K562 (cell line): ENCODE measurements around the gene DUS1L. TPM values are rescaled to one million over a fixed set of nuclear protein-coding genes. Genes with fewer than 3 reads are reported as not detected.

Source experiments
- ATAC-seq: fragments of 200-7000 bp; cut with Tn5 transposase; 3 replicates; pipeline ENCODE4 v1.9.1; 2020; ENCODE audit warnings: moderate library complexity
- BruUV-seq: library from RNA; stranded (reverse); fragments of 400-500 nt; replicated peaks from 2 replicates; lab custom pipeline; 2021; lab: Mats Ljungman, UMichigan
- CTCF ChIA-PET: fragments of 300-600 bp; formaldehyde crosslinking; extraction: SDS; loops from one replicate; lab custom pipeline; 2021; ENCODE audit warnings: low intra/inter-chr PET ratio; lab: Yijun Ruan, JAX
- POLR2A ChIA-PET: fragments of 300-600, 350-650 bp; sonication (Branson Sonifier 250); formaldehyde crosslinking; extraction: SDS; loops from one replicate; lab custom pipeline; 2021; ENCODE audit warnings: antibody characterized with exemption, inconsistent platforms; lab: Yijun Ruan, JAX
- DNase-seq, 4 experiments: peaks; one replicate each; pipeline versions ENCODE4 v3.0.0 to v3.0.0-alpha.2; 2011 to 2018; ENCODE audit warnings: low spot score in 3 of 4, mixed read lengths in 3 of 4; ENCODE audit errors: extremely low read depth in 1 of 4
- FAIRE-seq: peaks from 2 replicates; lab custom pipeline; 2011; peaks lifted over from hg19 to GRCh38; lab: Jason Lieb, UNC
- H2AFZ ChIP-seq: 2 replicates; pipeline ENCODE4 v1.6.0; 2011; ENCODE audit warnings: low read depth, low read length, control low read depth, inconsistent platforms
- H3K27ac ChIP-seq: fragments of 200-600 bp; 3 replicates; pipeline ENCODE4 v1.8.0; 2011; ENCODE audit warnings: low read depth, mild to moderate bottlenecking, control low read depth, inconsistent platforms, low read length, moderate library complexity, mixed read lengths; ENCODE audit errors: extremely low read depth
- H3K27me3 ChIP-seq, 2 experiments: fragments of 300-600 bp in 1 of 2; 2 replicates in 1 of 2; 3 replicates in 1 of 2; pipeline versions ENCODE4 v1.6.0 to v1.8.0; 2011; ENCODE audit warnings: inconsistent platforms in 2 of 2, low read length in 2 of 2, mild to moderate bottlenecking in 1 of 2, mixed read lengths in 1 of 2, moderate library complexity in 1 of 2; ENCODE audit not compliant: control insufficient read depth in 2 of 2, insufficient read depth in 2 of 2
- H3K36me3 ChIP-seq: fragments of 300-600 bp; 3 replicates; pipeline ENCODE4 v1.8.0; 2011; ENCODE audit warnings: mild to moderate bottlenecking, low read length, inconsistent platforms; ENCODE audit not compliant: control insufficient read depth, insufficient read depth
- H3K4me1 ChIP-seq, 2 experiments: fragments of 200-600 bp in 1 of 2; replicated peaks in 1 of 2; 2 replicates in 1 of 2; 3 replicates in 1 of 2; pipeline versions ENCODE4 v1.5.1 to v1.8.0; 2011; ENCODE audit warnings: inconsistent platforms in 2 of 2, low read length in 2 of 2, mild to moderate bottlenecking in 1 of 2, mixed read lengths in 1 of 2, moderate library complexity in 1 of 2; ENCODE audit not compliant: control insufficient read depth in 2 of 2, insufficient read depth in 2 of 2
- H3K4me2 ChIP-seq: 2 replicates; pipeline ENCODE4 v1.6.1; 2011; ENCODE audit warnings: low read length, control low read depth, inconsistent platforms, mixed read lengths; ENCODE audit not compliant: insufficient read depth
- H3K4me3 ChIP-seq: fragments of 200-600 bp; sonication (generic), shearing (Covaris generic); 2 replicates; pipeline ENCODE4 v1.5.1; 2016; ENCODE audit warnings: control low read depth, inconsistent platforms
- H3K79me2 ChIP-seq: fragments of 200-600 bp; 3 replicates; pipeline ENCODE4 v1.8.0; 2011; ENCODE audit warnings: low read length, inconsistent platforms; ENCODE audit not compliant: control insufficient read depth, insufficient read depth
- H3K9ac ChIP-seq, 2 experiments: 2 replicates each; pipeline versions ENCODE4 v1.6.0 to v1.6.1; 2011; ENCODE audit warnings: low read depth in 2 of 2, low read length in 2 of 2, control low read depth in 1 of 2, inconsistent platforms in 1 of 2, mild to moderate bottlenecking in 1 of 2, mixed read lengths in 1 of 2; ENCODE audit not compliant: insufficient read depth in 1 of 2
- H3K9me1 ChIP-seq: one replicate; pipeline ENCODE4 v1.6.0; 2011; ENCODE audit warnings: inconsistent platforms, mild to moderate bottlenecking, low read length, moderate library complexity; ENCODE audit not compliant: control insufficient read depth, insufficient read depth
- H3K9me3 ChIP-seq: replicated peaks from 2 replicates; pipeline ENCODE4 v1.5.1; 2011; ENCODE audit warnings: low read depth, low read length, inconsistent platforms; ENCODE audit not compliant: control insufficient read depth, insufficient read depth
- H4K20me1 ChIP-seq: replicated peaks from 2 replicates; pipeline ENCODE4 v1.6.1; 2011; ENCODE audit warnings: low read length, inconsistent platforms, mixed read lengths; ENCODE audit not compliant: control insufficient read depth, insufficient read depth
- POLR2G ChIP-seq: fragments of 200-400 bp; formaldehyde crosslinking; IDR thresholded peaks from 2 replicates; pipeline ENCODE4 v1.6.1; 2017; ENCODE audit warnings: low read depth, mild to moderate bottlenecking, antibody characterized with exemption, low read length, moderate library complexity
- RBM22 ChIP-seq: fragments of 200-400 bp; formaldehyde crosslinking; IDR thresholded peaks from 2 replicates; pipeline ENCODE4 v1.6.1; 2018; ENCODE audit warnings: low read length, low read depth; ENCODE audit not compliant: poor library complexity, severe bottlenecking
- STAT5B ChIP-seq: fragments of 250-450 bp; sonication (Bioruptor Pico); IDR thresholded peaks from 2 replicates; pipeline ENCODE4 v1.8.0; 2021; ENCODE audit warnings: mild to moderate bottlenecking, inconsistent platforms
- WGBS: fragments of 100-300 bp; shearing (Covaris generic); methylation state at CpG from one replicate; pipeline ENCODE4 v1.1.6; 2016; ENCODE audit warnings: low coverage, mixed read lengths; ENCODE audit not compliant: insufficient coverage; ENCODE audit errors: missing lambda C conversion rate; 5-methylcytosine and 5-hydroxymethylcytosine counted together
- in situ Hi-C: fragments of 300-500 bp; cut with MboI; formaldehyde crosslinking; loops from 4 replicates; pipeline ENCODE4 v1.15.0; 2018; ENCODE audit warnings: inconsistent platforms, mixed read lengths
- intact Hi-C: fragments of 100-400 bp; cut with micrococcal nuclease; formaldehyde crosslinking; loops from 2 replicates; pipeline ENCODE4 v1.14.2; 2022
- polyA plus RNA-seq, 8 experiments: library from polyadenylated mRNA; depleted of rRNA in 4 of 8; stranded (reverse) in 5 of 8; unstranded in 3 of 8; fragments of >200 nt; fragmentation: Nextera tagmentation in 2 of 8; fragmentation: Illumina TruSeq in 1 of 8; extraction: Ambion mirVana in 2 of 8; extraction: Trizol in 1 of 8; gene quantifications; 2 replicates each; pipeline versions ENCODE4 v1.2.1 to v1.2.3, GENCODE V29; 2011 to 2014; ENCODE audit warnings: inconsistent platforms in 1 of 8, missing spikeins in 1 of 8
- total RNA-seq, 7 experiments: library from RNA; depleted of rRNA in 6 of 7; stranded (reverse); fragments of >200 nt in 6 of 7; fragmentation: Illumina TruSeq in 2 of 7; extraction: Trizol in 2 of 7; gene quantifications; 2 replicates each; pipeline versions ENCODE4 v1.2.1 to v1.2.3, GENCODE V29; 2011 to 2021; ENCODE audit warnings: low replicate concordance in 1 of 7

The DUS1L gene
- total and polyA plus RNA-seq, 9 of the 15 experiments (the other 6 are each of a cell fraction or from before 2014, with no cell fraction given) = 7.8 to 210 (median 83.9) TPM

- H3K79me2 ChIP-seq = peaks cover 13% of the 10 kb centered on the region
- H3K27me3 ChIP-seq = no peaks in the 10 kb centered on the region
- no peaks in the 10 kb centered on the region for H3K9me3 ChIP-seq
- intact Hi-C loops = no loop called here
- no peaks in the 10 kb centered on the region for H3K9me1 ChIP-seq
- no peak for TF ChIP-seq STAT5B
- peak; percentile 50 for TF ChIP-seq POLR2G
- TF ChIP-seq RBM22 = peak; percentile 15
- H3K4me2 ChIP-seq = no peak overlapping the region
- ATAC-seq = no peak
- no peak for DNase-seq
- peaks cover 14% of the 10 kb centered on the region for H4K20me1 ChIP-seq
- in situ Hi-C loops = no loop called here
- peaks cover 30% of the 10 kb centered on the region; the same call in 1 of the 3 replicates for H3K36me3 ChIP-seq
- FAIRE-seq = no peak
- WGBS = 85% methylated on average over 15 of the region's 28 CpGs
- no peak overlapping the region for H2AFZ ChIP-seq
- no peak overlapping the region for H3K9ac ChIP-seq
- H3K27ac ChIP-seq = no peak overlapping the region
- no peak overlapping the region for H3K4me3 ChIP-seq
- ChIA-PET CTCF (no interaction called here), POLR2A (interaction anchor here (0.7 to 1.0 kb wide), 2 partner anchors 19 to 73 kb away, joined by 3 to 4 read pairs; no protein-coding TSS in a partner anchor)
- peaks cover 11 to 96% of the 10 kb centered on the region in 2 experiments; a peak in 4 of 5 replicates for H3K4me1 ChIP-seq
- no TSS peak for BruUV-seq
These were observed 49.3 kb downstream of the DUS1L start for GRCh38 chr17:82016061-82016874.
